HCEC 1CT (cell line): ENCODE results near the gene ARHGEF26.

Experiments
- DNase-seq: peaks from one replicate; pipeline ENCODE4 v3.0.0-alpha.2; 2017

Gene ARHGEF26

GRCh38 chr3:154274348-154274747 is 153.2 kb downstream of the ARHGEF26 start:
- DNase-seq: no peak

DNA sequence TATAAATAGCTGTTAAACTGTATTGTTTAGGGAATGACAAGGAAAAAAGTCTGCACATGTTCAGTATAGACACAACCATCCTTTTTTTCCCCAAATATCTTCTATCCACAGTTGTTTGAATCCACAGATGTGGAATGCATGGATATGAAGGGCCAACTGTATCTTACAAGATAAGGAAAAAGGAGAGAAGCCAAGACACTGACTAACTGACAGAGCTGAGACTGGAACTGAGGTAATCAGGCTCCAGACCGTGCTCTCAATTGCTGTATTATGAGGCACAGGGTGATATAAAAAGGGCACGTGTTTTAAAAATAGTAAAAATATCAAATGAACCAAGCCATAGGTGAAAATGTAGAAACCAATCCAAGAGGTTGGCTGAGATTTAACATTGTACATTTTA is 154.1 kb downstream of the ARHGEF26 start:
- DNase-seq: no peak

DNA sequence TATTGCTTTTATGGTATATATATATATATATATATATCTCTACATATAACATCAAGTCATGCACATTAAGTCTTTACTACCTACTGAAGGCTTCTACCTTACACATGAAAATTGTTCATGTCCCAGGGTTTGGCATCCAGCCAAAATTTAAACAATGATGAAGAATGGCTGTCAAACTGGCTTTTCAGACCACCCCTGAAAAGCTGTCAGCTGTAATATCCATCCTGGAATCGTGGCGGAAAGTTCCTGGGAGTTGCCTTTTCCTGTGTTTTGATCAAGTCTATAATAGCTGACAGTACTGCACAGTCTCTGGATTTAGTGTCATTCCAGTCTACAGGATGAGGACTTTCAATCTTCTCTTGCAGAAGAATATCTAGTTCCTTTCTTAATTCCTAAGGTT is 154.8 kb downstream of the ARHGEF26 start:
- no peak for DNase-seq

GRCh38 chr3:154280161-154280560 is 159.0 kb downstream of the ARHGEF26 start:
- no peak for DNase-seq

DNA sequence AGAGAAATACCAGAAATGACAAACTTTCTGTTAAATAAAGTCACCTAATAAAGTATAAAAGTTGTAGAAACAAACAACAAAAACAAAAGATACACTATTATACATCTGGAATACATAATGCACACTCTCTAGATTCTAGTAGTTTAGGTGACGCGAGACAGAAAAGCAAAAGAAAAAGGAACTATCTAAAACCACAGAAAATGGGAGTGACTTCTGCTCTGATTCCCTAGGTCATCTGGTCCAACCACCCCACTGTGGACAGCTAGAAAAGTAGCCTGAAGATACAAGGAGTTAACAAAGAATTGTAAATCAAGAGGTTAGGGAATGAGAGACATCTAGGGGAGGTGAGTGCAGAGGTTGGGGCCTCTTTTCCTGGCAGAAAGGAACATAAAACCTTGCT is 164.0 kb downstream of the ARHGEF26 start:
- no peak for DNase-seq

- DNase-seq: no peak
Observed at GRCh38 chr3:154290187-154290586, 169.0 kb downstream of the ARHGEF26 start.

GRCh38 chr3:154294016-154294415 is 172.8 kb downstream of the ARHGEF26 start:
- DNase-seq: no peak

DNA sequence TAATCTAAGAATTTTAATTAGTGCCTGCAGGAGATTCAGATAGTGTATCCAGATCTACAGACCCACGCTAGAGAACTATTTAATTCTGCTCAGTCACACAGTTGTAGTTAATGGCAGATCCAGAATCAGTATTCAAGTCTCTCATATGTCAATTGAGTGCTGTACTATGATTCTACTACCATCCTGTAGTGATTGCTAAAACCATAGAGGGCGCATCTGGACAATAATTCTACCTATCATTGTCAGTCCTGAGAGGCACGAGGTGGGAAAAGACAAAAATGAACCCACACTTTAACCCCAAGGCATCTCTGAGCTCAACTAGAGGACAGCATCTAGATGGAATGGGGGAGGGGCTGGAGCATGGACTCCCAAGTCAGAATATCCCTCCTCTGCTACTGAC is 180.4 kb downstream of the ARHGEF26 start:
- DNase-seq: no peak

DNA sequence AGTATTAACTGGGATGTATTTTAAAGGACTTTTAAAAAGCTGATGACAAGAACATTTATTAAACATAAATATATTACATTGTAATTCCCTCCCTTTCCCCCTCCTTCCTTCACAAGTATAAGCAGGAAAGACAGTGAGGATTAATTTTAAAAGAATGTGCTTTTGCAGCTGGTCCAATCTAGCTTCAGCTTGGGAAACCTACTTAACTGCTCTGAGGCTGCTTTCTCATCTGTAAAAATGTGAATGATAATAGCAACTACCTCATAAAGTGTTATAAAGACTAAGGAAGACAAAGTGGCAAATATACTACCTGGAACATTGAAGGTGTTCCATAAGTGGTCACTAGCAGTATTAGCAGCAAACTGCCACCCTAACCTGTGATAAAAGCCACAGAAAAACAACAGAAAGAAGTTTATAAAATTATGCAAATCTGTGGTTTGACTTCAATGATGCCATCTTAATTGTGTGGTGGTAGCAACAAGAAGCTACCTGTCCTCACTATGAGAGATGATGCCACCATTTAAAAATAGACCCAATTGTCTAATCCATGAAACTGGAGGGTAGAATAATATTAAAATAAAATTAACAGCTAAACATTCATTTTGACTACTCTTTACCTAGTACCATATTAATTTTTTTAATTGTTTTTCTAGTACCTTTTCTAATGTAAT is 183.1 kb downstream of the ARHGEF26 start:
- DNase-seq: peak; percentile 16

- DNase-seq: no peak
Observed at GRCh38 chr3:154304936-154305335, 183.7 kb downstream of the ARHGEF26 start.

- no peak for DNase-seq
Observed at GRCh38 chr3:154307363-154307762, 186.2 kb downstream of the ARHGEF26 start.
